Stimulated activated naive CD4-positive, alpha-beta T cell treated with Interleukin-2 at 50 U/mL for 16 hours (primary cell): ENCODE results near the gene GPC6.
"Not testable (repeated sequence)": the region's sequence is repeated elsewhere in the genome, so short reads cannot be mapped to it uniquely, and the experiment has no call there.

Experiments
- DNase-seq: peaks from one replicate; lab custom pipeline; 2025; lab: John Stamatoyannopoulos, UW

GPC6 gene

DNA sequence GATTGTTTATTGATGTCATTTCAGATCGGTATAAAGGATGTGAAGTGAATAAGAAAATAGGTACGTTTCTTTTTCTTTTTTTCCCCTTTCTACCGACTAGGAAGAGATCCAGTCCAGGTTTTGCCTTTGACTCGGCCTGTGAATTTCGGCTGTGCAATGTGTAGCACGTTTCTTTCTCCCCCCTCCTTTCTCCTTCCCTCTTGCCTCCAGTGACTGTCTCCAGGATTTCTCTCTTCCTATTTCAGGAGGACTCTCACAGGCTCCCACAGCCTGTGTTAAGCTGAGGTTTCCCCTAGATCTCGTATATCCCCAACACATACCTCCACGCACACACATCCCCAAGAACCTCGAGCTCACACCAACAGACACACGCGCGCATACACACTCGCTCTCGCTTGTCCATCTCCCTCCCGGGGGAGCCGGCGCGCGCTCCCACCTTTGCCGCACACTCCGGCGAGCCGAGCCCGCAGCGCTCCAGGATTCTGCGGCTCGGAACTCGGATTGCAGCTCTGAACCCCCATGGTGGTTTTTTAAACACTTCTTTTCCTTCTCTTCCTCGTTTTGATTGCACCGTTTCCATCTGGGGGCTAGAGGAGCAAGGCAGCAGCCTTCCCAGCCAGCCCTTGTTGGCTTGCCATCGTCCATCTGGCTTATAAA, at the start of gene GPC6:
GPC6 (plus strand) TSS at position 185 of the 657 bp plus-strand sequence.
- DNase-seq, result no peak

DNA sequence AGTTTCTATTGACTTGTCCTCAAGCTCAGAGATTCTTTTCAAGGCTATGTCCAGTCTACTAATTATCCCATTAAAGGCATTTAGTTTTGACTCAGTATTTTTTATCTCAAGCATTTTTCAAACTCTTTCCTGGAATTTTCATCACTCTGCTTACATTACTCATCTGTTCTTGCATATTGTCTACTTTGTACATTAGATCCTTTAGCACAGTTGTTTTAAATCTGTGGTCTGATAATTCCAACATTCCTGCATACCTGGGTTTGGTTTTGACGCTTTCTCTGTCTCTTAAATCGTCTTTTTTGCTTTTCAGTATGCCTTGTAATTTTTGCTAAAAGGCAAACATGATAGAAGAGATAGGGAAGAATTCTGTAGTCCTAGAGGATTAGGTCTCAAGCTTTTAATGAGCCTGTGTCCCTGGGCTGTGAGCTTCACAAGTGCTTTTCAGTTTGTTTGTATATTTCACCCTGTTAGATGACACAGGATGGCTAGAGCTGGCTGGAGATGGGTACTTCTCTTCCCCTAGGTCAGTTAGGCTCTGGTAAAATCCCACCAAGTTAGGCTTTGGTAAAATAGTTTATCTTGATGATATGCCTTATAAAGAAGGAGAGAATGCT, 46.1 kb upstream of the GPC6 start:
- DNase-seq, result no peak

DNA sequence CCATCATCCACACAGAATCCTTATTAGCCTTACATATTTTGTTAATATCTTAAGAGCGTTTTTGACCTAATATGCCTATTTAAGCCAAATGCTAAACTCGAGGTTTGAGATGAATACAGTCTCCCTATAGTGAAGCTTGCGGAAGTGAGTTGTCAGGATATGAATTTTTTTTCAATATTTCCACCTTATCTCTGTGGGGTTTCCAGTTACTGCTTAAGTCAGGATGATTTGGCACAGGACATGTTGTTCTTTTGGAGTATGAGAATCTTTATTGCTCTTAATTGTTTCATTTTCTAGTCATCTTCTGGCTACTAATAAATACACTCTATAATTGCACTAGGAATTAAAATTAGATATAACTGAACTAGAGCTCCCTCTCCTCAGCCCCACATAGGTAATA, 44.2 kb upstream of the GPC6 start:
- DNase-seq, result no peak

DNA sequence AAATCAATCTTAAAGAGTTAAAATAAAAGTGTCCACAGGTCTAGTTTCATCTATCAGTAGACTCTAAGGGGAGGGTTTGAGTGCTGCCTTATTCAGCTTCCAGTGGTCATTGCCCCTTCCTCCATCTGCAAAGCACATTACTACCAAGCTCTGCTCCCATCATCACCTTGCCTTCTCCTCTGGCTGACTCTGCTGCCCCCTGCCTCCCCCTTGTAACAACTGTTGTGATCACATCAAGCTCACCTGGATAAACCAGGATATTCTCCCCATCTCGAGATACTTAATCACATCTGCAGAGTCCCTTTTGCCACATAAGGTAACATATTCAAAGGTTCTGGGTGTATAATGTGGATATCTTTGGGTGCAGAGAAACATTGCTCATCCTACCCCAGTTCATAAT, 43.3 kb upstream of the GPC6 start:
- no peak for DNase-seq

DNA sequence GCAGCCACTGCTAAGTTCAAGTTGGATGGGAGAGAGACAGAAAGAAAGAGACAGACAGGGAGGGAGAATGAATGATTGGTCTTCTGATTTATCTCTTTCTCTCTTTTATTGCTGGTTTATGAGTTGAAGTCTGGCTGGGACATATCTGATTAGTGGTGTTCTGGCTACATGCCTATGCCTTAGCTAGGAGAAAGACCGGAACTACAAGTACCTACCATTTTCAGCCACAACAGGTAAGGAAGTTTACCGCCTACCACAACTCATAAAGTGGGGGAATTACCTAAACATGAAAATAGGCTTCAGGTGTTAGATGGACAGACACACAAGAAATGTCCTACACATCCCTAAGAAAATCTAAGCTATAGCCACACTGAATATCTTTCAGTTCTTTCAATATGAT, 36.6 kb upstream of the GPC6 start:
- no peak for DNase-seq

DNA sequence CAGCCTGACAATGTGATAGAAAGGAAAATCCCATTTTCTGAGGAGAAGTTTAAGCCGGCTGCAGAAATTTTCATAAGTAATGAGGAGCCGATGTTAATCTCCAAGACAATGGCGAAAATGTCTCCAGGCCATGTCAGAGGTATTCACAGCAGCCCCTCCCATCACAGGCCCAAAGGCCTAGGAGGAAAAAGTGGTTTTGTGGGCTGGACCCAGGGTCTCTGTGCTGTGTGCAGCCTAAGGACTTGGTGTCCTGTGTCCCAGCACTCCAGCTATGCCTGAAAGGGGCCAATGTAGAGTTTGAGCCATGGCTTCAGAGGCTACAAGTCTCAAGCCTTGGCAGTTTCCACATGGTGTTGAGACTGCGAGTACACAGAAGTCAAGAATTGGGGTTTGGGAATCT, 32.9 kb upstream of the GPC6 start:
- DNase-seq, result no peak

DNA sequence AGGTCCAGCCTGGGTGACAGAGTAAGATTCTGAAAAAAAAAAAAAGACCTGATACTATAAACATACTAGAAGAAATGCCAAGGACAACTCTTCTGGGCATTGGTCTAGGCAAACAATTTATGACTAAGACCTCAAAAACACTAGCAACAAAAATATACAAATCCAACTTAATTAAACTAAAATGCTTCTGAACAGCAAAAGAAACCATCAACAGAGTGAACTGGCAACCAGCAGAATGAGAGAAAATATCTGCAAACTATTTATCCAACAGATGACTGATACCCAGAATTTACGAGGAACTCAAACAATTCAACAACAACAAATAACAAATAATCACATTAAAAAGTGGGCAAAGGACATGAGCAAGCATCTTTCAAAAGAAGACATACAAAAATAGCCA, 26.8 kb upstream of the GPC6 start:
- DNase-seq, result no peak

DNA sequence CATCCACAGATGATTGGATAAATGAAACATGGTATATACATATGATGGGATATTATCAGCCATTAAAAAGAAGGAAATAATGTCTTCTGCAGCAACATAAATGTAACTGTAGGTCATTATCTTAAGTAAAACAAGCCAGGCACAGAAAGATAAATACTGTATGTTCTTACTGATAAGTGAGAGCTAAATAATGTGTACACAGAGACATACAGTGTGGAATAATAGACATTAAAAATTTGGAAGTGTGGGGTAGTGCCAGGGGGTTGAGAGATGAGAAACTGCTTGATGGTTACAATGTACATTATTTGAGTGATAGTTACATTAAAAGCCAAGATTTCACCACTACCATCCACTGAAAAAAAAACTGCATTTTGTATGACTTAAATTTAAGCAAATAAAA, 26.0 kb upstream of the GPC6 start:
- no peak for DNase-seq

DNA sequence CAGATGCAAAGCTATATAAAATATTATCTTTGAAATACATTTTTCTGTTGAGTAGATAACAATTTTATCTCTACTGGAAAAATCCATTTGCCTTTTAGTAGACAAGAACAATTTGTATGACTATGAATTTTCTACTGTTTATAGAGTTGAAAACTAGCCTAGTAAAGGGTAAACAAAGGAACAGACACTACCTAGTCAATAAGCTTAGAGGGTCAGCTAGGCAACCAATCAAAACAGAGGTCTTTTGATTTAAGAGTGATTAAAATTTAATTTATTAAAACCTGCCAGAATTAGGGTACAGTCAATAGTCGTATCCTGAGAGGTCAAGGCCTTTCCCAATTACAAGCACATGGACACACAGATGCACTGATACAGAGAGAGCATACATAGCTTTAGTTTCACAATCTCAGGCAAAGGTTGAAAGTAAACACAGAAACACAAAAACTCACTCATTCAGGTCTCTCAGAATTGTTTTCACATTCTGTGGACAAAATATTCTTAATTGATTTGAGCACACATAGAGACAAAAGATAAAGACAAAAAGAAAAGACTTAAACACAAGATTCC, 24.5 kb upstream of the GPC6 start:
- no peak for DNase-seq

DNA sequence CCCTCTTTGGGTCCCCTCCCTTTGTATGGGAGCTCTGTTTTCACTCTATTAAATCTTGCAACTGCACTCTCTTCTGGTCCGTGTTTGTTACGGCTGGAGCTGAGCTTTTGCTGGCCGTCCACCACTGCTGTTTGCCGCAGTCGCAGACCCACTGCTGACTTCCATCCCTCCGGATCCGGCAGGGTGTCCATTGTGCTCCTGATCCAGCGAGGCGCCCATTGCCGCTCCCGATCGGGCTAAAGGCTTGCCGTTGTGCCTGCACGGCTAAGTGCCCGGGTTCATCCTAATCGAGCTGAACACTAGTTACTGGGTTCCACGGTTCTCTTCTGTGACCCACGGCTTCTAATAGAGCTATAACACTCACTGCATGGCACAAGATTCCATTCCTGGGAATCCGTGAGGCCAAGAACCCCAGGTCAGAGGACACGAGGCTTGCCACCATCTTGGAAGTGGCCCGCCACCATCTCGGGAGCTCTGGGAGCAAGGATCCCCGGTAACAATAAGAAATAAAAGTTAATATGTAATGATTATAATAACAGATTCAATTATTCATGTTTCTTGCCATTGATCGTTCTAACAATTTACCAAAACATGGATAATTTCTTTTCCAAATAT, 19.7 kb upstream of the GPC6 start:
- not testable (repeated sequence) for DNase-seq

DNA sequence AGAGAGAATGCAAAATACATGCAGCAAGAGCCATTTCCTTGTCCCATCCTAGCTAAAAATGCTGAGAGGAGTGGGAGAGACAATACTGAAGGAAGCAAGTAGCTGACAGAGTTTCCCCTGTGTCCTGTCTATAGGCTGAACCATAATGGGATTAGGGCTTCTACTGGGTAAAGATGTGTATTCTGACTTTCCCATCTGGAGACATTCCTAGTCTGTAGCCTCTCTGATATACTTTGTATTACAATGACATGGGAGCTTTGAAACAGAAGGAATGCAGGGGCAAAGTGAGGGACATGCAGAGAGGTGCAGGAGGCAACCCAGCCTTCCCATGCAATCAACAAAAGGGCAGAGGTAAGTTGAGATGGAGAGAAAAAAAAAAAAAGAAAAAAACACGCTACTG, 10.5 kb upstream of the GPC6 start:
- DNase-seq, result no peak

DNA sequence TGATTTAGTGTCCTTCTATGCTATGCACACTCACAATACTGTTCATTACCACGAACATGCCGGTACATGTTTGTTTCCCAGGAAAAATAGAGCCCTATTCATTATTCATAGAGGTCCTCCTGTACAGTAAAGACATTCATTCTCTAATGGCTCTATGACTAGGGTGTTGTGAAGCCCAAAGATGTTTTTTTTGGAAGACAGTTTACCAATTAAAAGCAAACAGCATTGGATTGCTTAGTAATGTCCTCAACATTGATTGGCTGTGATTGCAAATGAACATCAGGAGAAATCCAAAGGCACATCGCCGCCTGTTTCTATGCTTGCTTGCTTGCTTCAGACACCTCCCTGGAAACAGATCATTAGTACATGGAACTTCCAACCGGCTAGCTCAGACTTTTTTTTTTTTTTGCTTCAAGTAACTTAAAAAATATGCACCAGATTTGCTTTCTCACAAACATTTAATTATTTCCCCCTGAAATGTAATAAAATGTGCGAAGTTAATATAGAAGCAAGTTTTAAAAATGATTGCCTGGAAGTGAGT, 8.8 kb upstream of the GPC6 start:
- no peak for DNase-seq

DNA sequence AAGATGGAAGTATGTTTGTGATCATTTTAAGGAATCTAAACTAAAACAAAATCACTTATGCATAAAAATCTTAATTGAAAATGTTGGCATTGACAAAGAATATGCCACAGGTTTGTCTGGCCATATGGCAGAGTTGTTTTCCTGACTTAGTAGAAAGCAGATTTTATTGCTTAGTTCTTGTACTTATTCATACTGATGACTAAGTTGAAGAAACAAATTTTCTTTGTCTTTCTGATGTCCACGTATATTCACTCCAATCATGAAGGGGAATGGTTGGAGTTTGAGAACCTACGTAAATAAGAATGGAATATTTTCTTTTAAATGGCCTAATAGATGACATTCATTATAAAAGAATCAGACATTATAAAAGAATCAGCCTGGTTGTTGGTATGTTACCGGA, 8.0 kb upstream of the GPC6 start:
- no peak for DNase-seq

DNA sequence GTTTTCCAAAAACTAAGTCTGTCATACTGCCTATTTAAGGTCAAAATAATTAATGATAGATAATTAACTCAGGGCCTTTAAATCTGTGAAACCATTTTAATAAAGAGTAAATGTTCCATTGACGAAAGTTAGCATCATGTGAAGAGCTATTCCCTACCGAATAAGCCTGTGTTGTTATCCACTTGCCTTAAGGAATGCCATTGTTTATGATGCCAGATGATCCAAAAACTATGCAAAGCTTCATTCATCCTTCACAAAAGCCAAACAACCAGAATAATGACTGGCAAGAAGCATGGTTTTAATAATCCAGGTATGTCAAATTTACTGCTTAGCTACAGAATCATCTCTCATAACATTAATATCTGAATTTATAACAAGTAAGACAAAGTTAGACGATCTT, 6.5 kb upstream of the GPC6 start:
- DNase-seq, result no peak

DNA sequence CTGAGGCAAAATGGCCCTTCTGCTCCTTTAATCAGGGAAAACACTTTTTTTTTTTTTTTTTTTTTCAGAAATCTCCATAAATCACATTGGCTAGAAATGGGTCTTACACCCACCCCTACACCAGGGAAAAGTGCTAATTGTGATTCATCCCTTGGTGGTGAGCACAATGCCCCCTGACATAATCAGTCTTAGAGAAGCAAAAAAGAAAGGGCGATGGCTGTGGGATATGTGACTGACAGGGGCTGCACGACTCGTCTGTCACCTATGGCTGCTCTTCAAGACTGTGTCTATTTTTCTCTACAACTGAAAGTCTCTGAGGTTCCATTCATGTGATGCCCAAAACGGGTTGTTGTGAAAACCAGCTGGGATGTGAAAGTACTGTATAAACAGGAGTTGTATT, 3.6 kb upstream of the GPC6 start:
- no peak for DNase-seq

DNA sequence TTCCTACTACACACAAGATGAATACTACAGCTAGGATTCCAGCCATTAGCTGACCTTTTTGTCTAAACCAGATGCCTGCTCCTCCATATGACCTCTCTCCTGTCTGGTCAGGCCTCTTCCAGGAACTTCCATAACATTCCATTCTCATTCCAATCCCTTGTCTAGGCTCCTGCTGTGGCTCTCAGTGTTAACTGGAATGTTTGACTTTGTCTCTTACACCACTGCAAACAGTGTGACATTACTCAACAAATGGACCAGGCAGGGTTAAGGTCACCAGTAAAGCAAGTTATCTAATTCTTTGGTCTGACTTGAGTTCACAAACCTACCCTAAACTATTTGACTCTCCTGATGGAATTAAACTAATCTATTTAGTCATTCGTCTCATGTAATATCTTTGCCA, 2.1 kb upstream of the GPC6 start:
- DNase-seq, result no peak

DNA sequence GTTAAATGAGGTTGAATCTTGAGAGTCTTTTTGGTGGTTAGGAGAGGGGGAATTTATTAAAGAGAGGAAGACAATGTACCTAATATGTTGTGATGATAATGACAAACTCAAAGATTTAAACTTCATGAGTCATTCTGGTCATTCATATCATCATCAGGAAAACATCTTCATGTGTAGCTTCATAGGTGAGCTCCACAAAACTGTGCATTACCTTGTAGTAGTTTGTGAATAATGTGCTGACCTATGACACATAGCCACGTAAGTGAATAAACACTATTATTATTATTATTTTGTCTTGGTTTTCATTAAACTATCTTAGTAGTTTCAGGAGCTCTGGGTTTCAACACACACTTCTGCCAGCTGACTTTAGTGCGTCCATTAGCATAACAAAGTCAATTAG, 997 bp upstream of the GPC6 start:
- no peak for DNase-seq

DNA sequence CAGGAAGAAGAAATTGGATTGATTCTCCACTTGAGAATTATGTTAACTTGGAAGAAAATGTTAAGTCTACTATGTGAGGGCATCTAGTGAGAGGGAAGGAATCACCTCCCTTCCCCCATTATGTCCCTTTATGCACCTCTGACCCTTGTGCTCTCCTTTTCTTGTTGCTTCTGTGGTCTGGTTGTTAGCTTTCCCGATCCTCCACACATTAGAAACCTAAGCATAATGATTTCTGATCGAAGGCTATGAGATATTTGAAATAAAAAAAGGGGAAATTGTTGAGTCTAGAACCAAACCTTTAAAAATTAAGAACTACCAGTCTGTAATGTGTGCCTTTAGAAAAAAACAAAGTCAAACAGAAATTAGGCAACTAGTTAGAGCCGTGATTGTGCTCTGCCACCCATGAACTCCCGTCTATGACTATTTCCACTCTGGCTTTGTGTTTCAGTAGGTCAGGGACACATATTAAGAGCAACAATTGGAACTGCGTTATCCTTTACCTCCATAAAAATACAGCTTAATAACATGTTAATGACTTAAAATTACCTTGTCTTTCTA, 463 bp upstream of the GPC6 start:
- DNase-seq, result no peak

DNA sequence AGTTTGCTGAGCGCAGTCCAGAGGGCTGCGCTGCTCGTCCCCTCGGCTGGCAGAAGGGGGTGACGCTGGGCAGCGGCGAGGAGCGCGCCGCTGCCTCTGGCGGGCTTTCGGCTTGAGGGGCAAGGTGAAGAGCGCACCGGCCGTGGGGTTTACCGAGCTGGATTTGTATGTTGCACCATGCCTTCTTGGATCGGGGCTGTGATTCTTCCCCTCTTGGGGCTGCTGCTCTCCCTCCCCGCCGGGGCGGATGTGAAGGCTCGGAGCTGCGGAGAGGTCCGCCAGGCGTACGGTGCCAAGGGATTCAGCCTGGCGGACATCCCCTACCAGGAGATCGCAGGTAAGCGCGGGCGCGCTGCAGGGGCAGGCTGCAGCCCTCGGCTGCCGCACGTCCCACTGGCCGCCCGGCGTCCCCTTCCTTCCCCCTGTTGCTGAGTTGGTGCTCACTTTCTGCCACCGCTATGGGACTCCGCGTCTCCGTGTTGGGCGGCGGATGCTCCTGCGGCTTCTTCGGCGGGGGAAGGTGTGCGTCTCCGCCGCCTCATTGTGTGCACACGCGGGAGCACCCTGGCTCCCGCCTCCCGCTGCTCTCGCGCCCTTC, 772 bp downstream of the GPC6 start:
- no peak for DNase-seq

DNA sequence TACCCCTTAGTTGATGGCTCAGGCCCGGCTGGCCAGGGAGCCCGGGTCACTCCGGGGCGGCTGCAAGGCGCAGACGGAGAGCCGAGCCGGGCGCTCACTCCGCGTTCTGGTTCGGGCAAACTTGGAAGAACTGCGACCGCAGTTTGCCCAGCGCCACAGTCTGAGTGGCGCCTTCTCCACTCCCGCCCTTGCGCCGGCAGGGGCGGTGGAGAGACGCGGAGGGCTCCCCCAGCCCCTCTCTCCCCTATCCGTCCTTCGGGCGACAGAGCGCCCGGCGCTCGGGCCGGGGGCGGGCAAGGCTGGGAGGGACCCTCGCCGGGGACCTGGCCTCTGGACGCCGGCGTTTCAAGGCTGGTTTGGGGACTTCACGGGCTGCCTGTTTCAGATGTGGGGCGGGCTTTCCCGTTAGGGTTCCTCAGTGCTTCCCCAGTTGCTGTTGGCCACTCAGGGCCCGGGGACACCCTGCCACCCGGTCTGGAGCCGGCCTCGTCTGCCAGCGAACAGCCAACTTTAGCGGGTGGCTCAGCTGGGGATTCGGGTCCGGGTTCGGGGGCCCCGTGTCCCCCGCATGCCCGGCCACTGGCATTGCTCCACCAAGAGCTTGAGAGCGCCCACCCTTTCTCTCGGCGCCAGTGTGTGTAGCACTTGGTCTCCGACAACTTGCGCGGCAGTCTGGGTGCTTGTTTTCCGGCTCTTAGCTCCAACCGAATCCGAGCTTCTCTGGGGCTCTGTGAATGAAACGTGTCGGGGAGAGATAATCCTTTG, 1.5 kb downstream of the GPC6 start:
- no peak for DNase-seq

DNA sequence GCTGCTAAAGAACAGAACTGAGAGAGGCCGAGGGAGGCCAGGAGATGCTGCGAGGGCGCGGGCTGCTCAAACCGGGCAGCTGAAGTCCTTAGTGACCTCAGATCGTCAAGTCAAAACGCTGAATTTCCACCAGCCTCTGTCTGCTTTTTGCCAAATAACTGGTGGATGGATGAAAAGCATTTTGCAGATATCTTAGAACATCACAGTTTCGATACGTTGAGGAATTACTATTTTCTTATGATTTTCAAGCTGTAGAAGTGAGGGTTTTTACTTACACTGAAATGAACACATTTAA, 2.0 kb downstream of the GPC6 start:
- DNase-seq, result no peak

DNA sequence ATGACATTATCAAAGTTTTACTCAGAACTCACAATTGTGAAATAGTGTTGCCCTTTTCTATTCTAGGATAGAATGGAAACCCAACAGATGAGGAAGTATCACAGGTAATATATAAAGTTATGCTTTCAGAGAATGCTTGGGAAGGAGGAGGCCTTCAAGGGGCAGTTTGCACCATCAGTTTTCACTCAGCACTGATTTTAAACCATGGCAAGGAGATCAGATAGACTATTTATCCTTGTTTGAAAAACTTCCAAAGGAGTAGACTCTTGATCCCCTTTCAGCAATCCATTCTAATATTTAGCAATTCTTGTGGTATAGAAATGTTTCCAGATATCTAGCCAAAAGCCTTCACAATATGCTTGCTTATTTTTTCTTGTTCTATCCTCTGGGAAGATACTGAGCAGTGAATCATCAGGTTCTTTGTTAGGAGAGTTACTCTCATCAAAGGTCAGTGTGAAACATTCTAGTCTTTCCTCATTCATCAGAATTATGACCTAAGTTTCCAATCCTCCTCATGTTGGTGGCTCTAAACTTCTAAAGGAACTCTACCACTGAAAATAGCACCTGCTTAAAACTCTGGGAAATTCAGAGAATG, 3.8 kb downstream of the GPC6 start:
- DNase-seq, result no peak
